Adrenal gland (tissue), 5 donors: ENCODE results near the gene KIF4A.
"Not testable (repeated sequence)": the region's sequence is repeated elsewhere in the genome, so short reads cannot be mapped to it uniquely, and the experiment has no call there.

Experiments used
- CTCF ChIP-seq, 6 experiments: fragments of 450-650 bp in 4 of 6; fragments of 200-600 bp in 2 of 6; sonication (generic) in 1 of 6; IDR thresholded peaks; 1 replicate in 5 of 6; 2 replicates in 1 of 6; pipeline versions ENCODE4 v1.5.1 to v1.8.0; 2016 to 2021; ENCODE audit warnings: antibody characterized with exemption in 6 of 6, mild to moderate bottlenecking in 2 of 6, moderate library complexity in 1 of 6
- POLR2A ChIP-seq, 2 donors: fragments of 450-650 bp; IDR thresholded peaks; one replicate each; pipeline ENCODE4 v1.6.1; 2017; ENCODE audit warnings: antibody characterized with exemption in 2 of 2, mild to moderate bottlenecking in 2 of 2, moderate library complexity in 1 of 2
- donor health status: DM: no; HTN: no; CAD: no.

- TF ChIP-seq CTCF, POLR2A (IDR thresholded peaks at IDR 0.05): not testable (repeated sequence)
Measured at GRCh38 chrX:70323628-70324027, 33.7 kb downstream of the KIF4A start.
